AG20443 (cell line): Measurements from ENCODE around the gene ZNF213.
"Not testable (repeated sequence)": the region's sequence is repeated elsewhere in the genome, so short reads cannot be mapped to it uniquely, and the experiment has no call there.

Experiments
- DNase-seq: peaks from one replicate; pipeline ENCODE4 v3.0.0; 2012; ENCODE audit warnings: low spot score, mixed read lengths

The ZNF213 gene

GRCh38 chr16:3148256-3149192 lies 13.7 kb downstream of the ZNF213 start:
- DNase-seq: no peak

GRCh38 chr16:3149193-3149530 lies 14.3 kb downstream of the ZNF213 start:
- DNase-seq: no peak

GRCh38 chr16:3149630-3150345 lies 15.0 kb downstream of the ZNF213 start:
- peak; percentile 68 for DNase-seq

- peak; percentile 99 for DNase-seq
Observed at GRCh38 chr16:3150346-3151218, 15.8 kb downstream of the ZNF213 start.

- no peak for DNase-seq
Observed at GRCh38 chr16:3152027-3152276, 17.1 kb downstream of the ZNF213 start.

- DNase-seq: peak; percentile 73
Observed at GRCh38 chr16:3152277-3152990, 17.6 kb downstream of the ZNF213 start.

- DNase-seq: no peak
Observed at GRCh38 chr16:3152991-3153368, 18.2 kb downstream of the ZNF213 start.

- no peak for DNase-seq
Observed at GRCh38 chr16:3155181-3155580, 20.4 kb downstream of the ZNF213 start.

- DNase-seq: no peak
Observed at GRCh38 chr16:3155972-3156371, 21.1 kb downstream of the ZNF213 start.

GRCh38 chr16:3157229-3158025 lies 22.6 kb downstream of the ZNF213 start:
- DNase-seq: peak; percentile 57

- DNase-seq: no peak
Observed at GRCh38 chr16:3158026-3158509, 23.2 kb downstream of the ZNF213 start.

GRCh38 chr16:3158510-3159314 lies 23.9 kb downstream of the ZNF213 start:
- peak; percentile 95 for DNase-seq

GRCh38 chr16:3161235-3162018 lies 26.6 kb downstream of the ZNF213 start:
- DNase-seq: no peak

GRCh38 chr16:3164121-3164991 lies 29.5 kb downstream of the ZNF213 start:
- DNase-seq: no peak

- no peak for DNase-seq
Observed at GRCh38 chr16:3165111-3165822, 30.4 kb downstream of the ZNF213 start.

GRCh38 chr16:3166505-3166886 lies 31.7 kb downstream of the ZNF213 start:
- DNase-seq: no peak

- not testable (repeated sequence) for DNase-seq
Observed at GRCh38 chr16:3168729-3169128, 33.9 kb downstream of the ZNF213 start.
